ENCODE data around the gene PDE3A.

The PDE3A gene

GRCh38 chr12:20443255-20443654 is 74.9 kb downstream of the PDE3A start:
- TF ChIP-seq, protein P1, sequence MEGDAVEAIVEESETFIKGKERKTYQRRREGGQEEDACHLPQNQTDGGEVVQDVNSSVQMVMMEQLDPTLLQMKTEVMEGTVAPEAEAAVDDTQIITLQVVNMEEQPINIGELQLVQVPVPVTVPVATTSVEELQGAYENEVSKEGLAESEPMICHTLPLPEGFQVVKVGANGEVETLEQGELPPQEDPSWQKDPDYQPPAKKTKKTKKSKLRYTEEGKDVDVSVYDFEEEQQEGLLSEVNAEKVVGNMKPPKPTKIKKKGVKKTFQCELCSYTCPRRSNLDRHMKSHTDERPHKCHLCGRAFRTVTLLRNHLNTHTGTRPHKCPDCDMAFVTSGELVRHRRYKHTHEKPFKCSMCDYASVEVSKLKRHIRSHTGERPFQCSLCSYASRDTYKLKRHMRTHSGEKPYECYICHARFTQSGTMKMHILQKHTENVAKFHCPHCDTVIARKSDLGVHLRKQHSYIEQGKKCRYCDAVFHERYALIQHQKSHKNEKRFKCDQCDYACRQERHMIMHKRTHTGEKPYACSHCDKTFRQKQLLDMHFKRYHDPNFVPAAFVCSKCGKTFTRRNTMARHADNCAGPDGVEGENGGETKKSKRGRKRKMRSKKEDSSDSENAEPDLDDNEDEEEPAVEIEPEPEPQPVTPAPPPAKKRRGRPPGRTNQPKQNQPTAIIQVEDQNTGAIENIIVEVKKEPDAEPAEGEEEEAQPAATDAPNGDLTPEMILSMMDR (IDR thresholded peaks at IDR 0.05), result no peak

GRCh38 chr12:20443792-20444191 is 75.5 kb downstream of the PDE3A start:
- TF ChIP-seq, protein P1 (IDR thresholded peaks at IDR 0.05), result no peak

DNA sequence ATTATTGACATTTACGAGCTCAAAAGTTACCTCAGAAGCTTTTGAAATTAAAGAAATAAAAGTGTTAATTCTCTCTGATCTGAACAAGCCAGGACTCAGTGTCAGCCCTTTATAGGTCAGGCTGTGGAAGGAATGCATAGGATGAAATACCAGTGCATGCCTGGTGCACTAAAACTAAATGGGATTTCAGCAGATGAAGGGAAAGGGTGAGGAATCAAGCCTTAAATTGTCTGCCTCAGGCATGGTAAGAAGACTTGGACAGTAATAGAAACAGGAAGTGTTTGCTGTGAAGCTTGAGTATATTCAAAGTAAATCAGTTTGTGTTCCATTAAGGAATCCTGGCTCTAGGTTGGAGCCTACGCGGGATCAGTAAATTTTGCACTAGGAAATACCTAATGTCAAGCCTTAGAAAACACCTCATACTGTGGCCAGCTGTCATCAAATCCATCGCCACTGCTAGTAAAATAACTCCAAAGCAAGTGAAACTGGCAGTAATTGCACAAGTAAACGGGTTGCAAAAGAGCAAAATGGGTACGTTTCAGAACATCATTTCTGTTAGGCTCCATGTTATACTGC is 76.3 kb downstream of the PDE3A start:
- TF ChIP-seq, protein P1 (IDR thresholded peaks at IDR 0.05), result no peak

- TF ChIP-seq, protein P1 (IDR thresholded peaks at IDR 0.05), result no peak
These were observed 77.3 kb downstream of the PDE3A start for GRCh38 chr12:20445687-20446086.

GRCh38 chr12:20446836-20447235 is 78.5 kb downstream of the PDE3A start:
- TF ChIP-seq, protein P1 (IDR thresholded peaks at IDR 0.05), result no peak

- TF ChIP-seq, protein P1 (IDR thresholded peaks at IDR 0.05), result no peak
These were observed 80.4 kb downstream of the PDE3A start for GRCh38 chr12:20448781-20449180.

DNA sequence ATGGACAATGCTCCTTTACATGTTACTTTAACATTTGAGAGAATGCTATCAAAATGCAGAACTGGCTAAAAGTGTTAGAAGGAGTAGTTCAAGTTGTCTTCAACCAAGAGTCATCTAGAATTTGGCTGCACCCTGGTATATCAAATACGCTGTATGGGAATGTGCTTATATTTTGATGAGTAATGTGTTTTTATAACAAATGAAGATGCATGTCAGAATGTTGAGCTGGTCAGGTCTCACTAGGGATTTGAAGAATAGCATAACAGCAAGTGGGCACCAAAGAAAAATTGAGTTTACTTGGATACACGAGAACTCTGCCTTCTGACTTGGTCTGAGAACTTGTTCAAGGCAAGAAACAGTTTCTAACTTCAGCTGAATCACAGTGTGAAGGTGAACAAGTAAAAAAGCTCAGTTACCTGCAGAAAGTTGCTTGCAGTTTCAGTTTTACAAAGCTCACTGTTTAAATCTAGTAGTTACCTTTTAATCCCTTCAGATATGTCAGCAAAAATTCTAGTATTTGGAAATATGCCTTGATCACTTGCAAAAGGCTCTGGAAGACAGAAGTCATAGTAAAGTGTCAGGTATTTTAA is 82.3 kb downstream of the PDE3A start:
- TF ChIP-seq, protein P1 (IDR thresholded peaks at IDR 0.05), result no peak

- TF ChIP-seq, protein P1 (IDR thresholded peaks at IDR 0.05), result no peak
These were observed 83.4 kb downstream of the PDE3A start for GRCh38 chr12:20451761-20452160.

All from LNCAP (cell line).